ENCODE results near the gene LRCH4.
A peak's percentile ranks its signal among the peaks of the same experiment; 100 is the strongest.

The LRCH4 gene

DNA sequence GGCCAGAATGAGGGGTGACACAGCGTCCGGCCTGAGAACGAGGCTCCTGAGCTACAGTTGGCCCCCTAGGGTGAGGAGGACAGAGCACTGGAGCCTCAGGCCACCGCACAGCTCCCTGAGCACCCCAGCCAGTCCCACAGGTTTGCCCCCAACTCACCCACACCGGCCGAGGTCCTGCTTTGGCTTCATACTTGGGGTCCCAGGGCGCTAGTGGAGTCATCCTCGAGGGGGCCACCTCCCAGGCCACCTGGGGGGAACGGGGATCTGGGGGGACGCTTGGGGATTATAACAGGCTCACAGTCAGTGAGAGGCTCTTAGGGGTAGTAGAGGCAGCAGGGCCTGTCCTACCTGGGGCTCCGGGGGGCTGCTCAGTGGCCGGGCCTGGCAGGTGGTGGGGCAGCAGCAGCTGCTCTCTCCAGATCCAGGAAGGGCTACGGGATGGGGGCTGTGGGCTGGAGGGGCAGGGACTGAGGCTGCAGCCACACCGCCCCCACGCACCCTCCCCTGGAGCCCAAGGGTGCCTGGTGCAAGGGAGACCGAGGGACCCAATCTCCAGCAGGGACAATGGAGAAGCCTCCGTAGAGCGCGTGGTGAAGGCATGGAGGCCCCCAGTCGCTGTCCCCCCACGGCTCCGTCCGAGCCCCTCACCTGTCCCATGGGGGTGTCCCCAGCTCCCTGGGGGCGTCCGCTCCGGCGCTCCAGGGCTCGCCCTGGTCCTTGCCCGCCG, 12.8 kb downstream of the LRCH4 start:
- Histone ChIP-seq H3K9me2 (replicated peaks; ENCODE audit: control insufficient read depth, low read length) (no peaks in the 10 kb centered on the region), H4K20me1 (ENCODE audit: control insufficient read depth, insufficient read depth, low read depth, low read length) (peaks cover 5% of the 10 kb centered on the region; the same call in 1 of the 2 replicates), H3K4me2 (ENCODE audit: low read length) (no peak overlapping the region), H3K9me3 (ENCODE audit: control insufficient read depth, insufficient read depth, low read length) (no peaks in the 10 kb centered on the region), H3K4me1 (ENCODE audit: control insufficient read depth, low read length) (peaks cover 25% of the 10 kb centered on the region), H3K36me3 (ENCODE audit: control insufficient read depth, low read length) (peaks cover 38% of the 10 kb centered on the region), H3F3A (ENCODE audit: control insufficient read depth, insufficient read depth) (no peaks in the 10 kb centered on the region), H3K27ac (ENCODE audit: low read depth, low read length) (no peak overlapping the region), H3K27me3 (ENCODE audit: control insufficient read depth, low read length) (peaks cover 11% of the 10 kb centered on the region), H3K4me3 (ENCODE audit: low read length) (no peak overlapping the region), H3K79me2 (ENCODE audit: control insufficient read depth, low read length) (no peaks in the 10 kb centered on the region)
- no peak for TF ChIP-seq EZH2phosphoT487 (IDR thresholded peaks at IDR 0.05; ENCODE audit: borderline replicate concordance, low read length)
- TF ChIP-seq, protein P1, sequence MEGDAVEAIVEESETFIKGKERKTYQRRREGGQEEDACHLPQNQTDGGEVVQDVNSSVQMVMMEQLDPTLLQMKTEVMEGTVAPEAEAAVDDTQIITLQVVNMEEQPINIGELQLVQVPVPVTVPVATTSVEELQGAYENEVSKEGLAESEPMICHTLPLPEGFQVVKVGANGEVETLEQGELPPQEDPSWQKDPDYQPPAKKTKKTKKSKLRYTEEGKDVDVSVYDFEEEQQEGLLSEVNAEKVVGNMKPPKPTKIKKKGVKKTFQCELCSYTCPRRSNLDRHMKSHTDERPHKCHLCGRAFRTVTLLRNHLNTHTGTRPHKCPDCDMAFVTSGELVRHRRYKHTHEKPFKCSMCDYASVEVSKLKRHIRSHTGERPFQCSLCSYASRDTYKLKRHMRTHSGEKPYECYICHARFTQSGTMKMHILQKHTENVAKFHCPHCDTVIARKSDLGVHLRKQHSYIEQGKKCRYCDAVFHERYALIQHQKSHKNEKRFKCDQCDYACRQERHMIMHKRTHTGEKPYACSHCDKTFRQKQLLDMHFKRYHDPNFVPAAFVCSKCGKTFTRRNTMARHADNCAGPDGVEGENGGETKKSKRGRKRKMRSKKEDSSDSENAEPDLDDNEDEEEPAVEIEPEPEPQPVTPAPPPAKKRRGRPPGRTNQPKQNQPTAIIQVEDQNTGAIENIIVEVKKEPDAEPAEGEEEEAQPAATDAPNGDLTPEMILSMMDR (IDR thresholded peaks at IDR 0.05; ENCODE audit: low read depth, low read length, poor library complexity, severe bottlenecking) = peak; percentile 5

DNA sequence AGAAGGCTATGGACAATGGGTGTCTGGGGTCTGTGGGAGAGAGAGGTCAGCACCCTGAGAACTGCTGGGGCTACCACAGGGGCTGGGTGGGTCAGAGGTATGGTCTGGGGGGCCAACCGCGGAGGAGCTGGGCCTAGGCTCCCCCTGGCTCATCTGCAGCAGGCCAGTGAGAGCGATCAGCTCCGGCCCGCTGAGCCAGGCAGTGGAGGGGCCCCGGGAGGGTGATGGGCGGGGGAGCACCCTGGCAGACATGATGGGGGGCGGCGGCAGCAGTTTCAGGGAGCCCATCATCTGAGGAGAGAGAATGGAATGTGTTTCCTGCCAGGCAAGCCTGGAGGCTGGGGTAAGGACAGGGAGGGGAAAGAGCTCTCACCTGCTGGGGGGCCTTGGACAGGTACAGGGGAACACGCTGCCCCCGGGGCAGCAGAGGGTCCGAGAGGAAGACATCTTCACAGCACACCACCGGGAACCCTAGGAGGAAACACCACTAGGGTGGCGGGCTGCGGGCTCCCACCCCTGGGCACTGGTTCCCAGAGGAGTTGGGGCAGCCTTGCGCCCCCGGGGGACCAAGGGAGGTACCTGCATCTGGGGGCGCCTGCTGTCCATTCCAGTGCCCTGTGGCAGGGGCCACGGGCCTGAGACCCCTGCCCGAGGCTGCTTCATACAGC, 13.5 kb downstream of the LRCH4 start:
- H3K27ac ChIP-seq (ENCODE audit: low read depth, low read length) = no peak overlapping the region
- no peaks in the 10 kb centered on the region for H3K9me2 ChIP-seq (replicated peaks; ENCODE audit: control insufficient read depth, low read length)
- no peaks in the 10 kb centered on the region for H3F3A ChIP-seq (ENCODE audit: control insufficient read depth, insufficient read depth)
- no peaks in the 10 kb centered on the region for H3K9me3 ChIP-seq (ENCODE audit: control insufficient read depth, insufficient read depth, low read length)
- H3K36me3 ChIP-seq (ENCODE audit: control insufficient read depth, low read length) = peaks cover 31% of the 10 kb centered on the region
- H3K4me1 ChIP-seq (ENCODE audit: control insufficient read depth, low read length) = peaks cover 32% of the 10 kb centered on the region
- H3K27me3 ChIP-seq (ENCODE audit: control insufficient read depth, low read length) = peaks cover 11% of the 10 kb centered on the region
- TF ChIP-seq EZH2phosphoT487 (IDR thresholded peaks at IDR 0.05; ENCODE audit: borderline replicate concordance, low read length) = no peak
- TF ChIP-seq, protein P1 (IDR thresholded peaks at IDR 0.05; ENCODE audit: low read depth, low read length, poor library complexity, severe bottlenecking) = peak; percentile 11
- no peak overlapping the region for H3K4me2 ChIP-seq (ENCODE audit: low read length)
- peaks cover 5% of the 10 kb centered on the region; the same call in 1 of the 2 replicates for H4K20me1 ChIP-seq (ENCODE audit: control insufficient read depth, insufficient read depth, low read depth, low read length)
- H3K4me3 ChIP-seq (ENCODE audit: low read length) = no peak overlapping the region
- no peaks in the 10 kb centered on the region for H3K79me2 ChIP-seq (ENCODE audit: control insufficient read depth, low read length)

DNA sequence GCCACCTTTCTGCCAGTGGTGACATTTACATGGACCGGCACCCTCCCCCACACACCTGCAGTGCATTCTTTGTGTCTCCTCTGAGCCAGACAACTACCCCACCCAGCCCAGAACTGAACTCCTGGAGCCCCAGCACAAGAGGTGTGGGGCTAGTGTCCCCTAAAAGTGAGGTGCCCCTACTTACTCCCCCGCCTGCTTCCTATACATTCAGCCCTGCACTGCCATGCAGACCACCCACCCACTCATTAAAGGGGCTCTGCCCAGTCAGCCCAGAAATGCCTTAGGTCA, 14.2 kb downstream of the LRCH4 start:
- H3K9me2 ChIP-seq (replicated peaks; ENCODE audit: control insufficient read depth, low read length) = no peaks in the 10 kb centered on the region
- H3K4me2 ChIP-seq (ENCODE audit: low read length) = no peak overlapping the region
- no peak overlapping the region for H3K4me3 ChIP-seq (ENCODE audit: low read length)
- no peak overlapping the region for H3K27ac ChIP-seq (ENCODE audit: low read depth, low read length)
- H3K4me1 ChIP-seq (ENCODE audit: control insufficient read depth, low read length) = peaks cover 34% of the 10 kb centered on the region
- H3F3A ChIP-seq (ENCODE audit: control insufficient read depth, insufficient read depth) = no peaks in the 10 kb centered on the region
- H3K9me3 ChIP-seq (ENCODE audit: control insufficient read depth, insufficient read depth, low read length) = no peaks in the 10 kb centered on the region
- peaks cover 5% of the 10 kb centered on the region; the same call in 1 of the 2 replicates for H4K20me1 ChIP-seq (ENCODE audit: control insufficient read depth, insufficient read depth, low read depth, low read length)
- TF ChIP-seq, protein P1 (IDR thresholded peaks at IDR 0.05; ENCODE audit: low read depth, low read length, poor library complexity, severe bottlenecking) = no peak
- no peak for TF ChIP-seq EZH2phosphoT487 (IDR thresholded peaks at IDR 0.05; ENCODE audit: borderline replicate concordance, low read length)
- H3K79me2 ChIP-seq (ENCODE audit: control insufficient read depth, low read length) = no peaks in the 10 kb centered on the region
- peaks cover 11% of the 10 kb centered on the region for H3K27me3 ChIP-seq (ENCODE audit: control insufficient read depth, low read length)
- H3K36me3 ChIP-seq (ENCODE audit: control insufficient read depth, low read length) = peaks cover 24% of the 10 kb centered on the region
